ENCODE measurements around the gene MYO1C.
A peak's percentile ranks its signal among the peaks of the same experiment; 100 is the strongest.

MYO1C gene

GRCh38 chr17:1470755-1471462, 21.6 kb downstream of the MYO1C start:
- Histone ChIP-seq H3K27me3 (ENCODE audit: insufficient read depth, poor library complexity, severe bottlenecking) (no peaks in the 10 kb centered on the region), H3K27ac (replicated peaks) (no peak overlapping the region), H3K4me3 (replicated peaks; ENCODE audit: insufficient read depth, low read length) (no peak overlapping the region)
- no peak for DNase-seq (ENCODE audit: low read depth in 1 of 2, low spot score in 1 of 2)
- TF ChIP-seq POLR2AphosphoS5 (IDR thresholded peaks at IDR 0.05; ENCODE audit: low read depth): no peak

- Histone ChIP-seq H3K4me3 (replicated peaks; ENCODE audit: insufficient read depth, low read length) (no peak overlapping the region), H3K27me3 (ENCODE audit: insufficient read depth, poor library complexity, severe bottlenecking) (no peaks in the 10 kb centered on the region), H3K27ac (replicated peaks) (no peak overlapping the region)
- TF ChIP-seq REST (IDR thresholded peaks at IDR 0.05; ENCODE audit: insufficient replicate concordance, low read depth): no peak
- no peak for TF ChIP-seq POLR2AphosphoS5 (IDR thresholded peaks at IDR 0.05; ENCODE audit: low read depth)
- no peak for TF ChIP-seq CTCF (IDR thresholded peaks at IDR 0.05; ENCODE audit: insufficient read depth, low read length)
- peak; percentile 28; the same call in 1 of the 2 replicates for TF ChIP-seq SPI1 (IDR thresholded peaks at IDR 0.05; ENCODE audit: borderline replicate concordance, low read depth)
- DNase-seq (ENCODE audit: low read depth in 1 of 2, low spot score in 1 of 2): no peak
These were observed 22.3 kb downstream of the MYO1C start for GRCh38 chr17:1470071-1470754.

- Histone ChIP-seq H3K4me3 (replicated peaks; ENCODE audit: insufficient read depth, low read length) (no peak overlapping the region), H3K27ac (replicated peaks) (no peak overlapping the region), H3K27me3 (ENCODE audit: insufficient read depth, poor library complexity, severe bottlenecking) (no peaks in the 10 kb centered on the region)
- DNase-seq (ENCODE audit: low read depth in 1 of 2, low spot score in 1 of 2): peak in 1 of 2 experiments; percentile 65
- TF ChIP-seq SPI1 (IDR thresholded peaks at IDR 0.05; ENCODE audit: borderline replicate concordance, low read depth): peak; percentile 71; the same call in 1 of the 2 replicates
- no peak for TF ChIP-seq CTCF (IDR thresholded peaks at IDR 0.05; ENCODE audit: insufficient read depth, low read length)
These were observed 23.1 kb downstream of the MYO1C start for GRCh38 chr17:1469231-1469852.

- TF ChIP-seq SPI1 (IDR thresholded peaks at IDR 0.05; ENCODE audit: borderline replicate concordance, low read depth) (no peak), POLR2AphosphoS5 (IDR thresholded peaks at IDR 0.05; ENCODE audit: low read depth) (no peak), GABPA (IDR thresholded peaks at IDR 0.05; ENCODE audit: low read depth) (no peak), CTCF (IDR thresholded peaks at IDR 0.05; ENCODE audit: insufficient read depth, low read length) (no peak), REST (IDR thresholded peaks at IDR 0.05; ENCODE audit: insufficient replicate concordance, low read depth) (no peak)
- DNase-seq (ENCODE audit: low read depth in 1 of 2, low spot score in 1 of 2): peak in 1 of 2 experiments; percentile 61
- Histone ChIP-seq H3K27ac (replicated peaks) (no peak overlapping the region), H3K27me3 (ENCODE audit: insufficient read depth, poor library complexity, severe bottlenecking) (no peaks in the 10 kb centered on the region), H3K4me3 (replicated peaks; ENCODE audit: insufficient read depth, low read length) (no peak overlapping the region)
These were observed 24.5 kb downstream of the MYO1C start for GRCh38 chr17:1467898-1468492.
